ENCODE data around the gene MYO1F. TPM values are rescaled to one million over a fixed set of nuclear protein-coding genes. Genes with fewer than 3 reads are reported as not detected.

The MYO1F gene
- total RNA-seq, 1 experiment from 2014 or later, result not detected

DNA sequence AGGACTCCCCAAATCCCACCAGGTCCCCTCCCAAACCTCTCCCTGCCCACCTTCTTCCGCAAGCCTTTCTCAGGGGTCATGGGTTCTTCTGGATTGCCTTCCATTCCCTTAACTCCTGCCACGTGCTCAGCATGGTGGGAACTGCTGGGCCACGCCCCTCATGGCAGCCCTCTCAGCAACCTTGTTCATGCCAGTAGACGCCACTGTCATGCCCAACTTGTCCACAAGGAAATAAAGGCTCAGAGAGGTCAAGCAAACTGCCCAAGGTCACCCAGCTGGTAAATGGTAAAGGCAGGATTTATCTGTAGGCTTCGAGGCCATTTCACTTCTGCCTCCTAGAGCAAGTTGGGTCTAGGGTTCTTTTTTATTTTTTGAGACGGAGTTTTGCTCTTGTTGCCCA, 85.7 kb downstream of the MYO1F start:
- no peak for DNase-seq (ENCODE audit: low spot score)

DNA sequence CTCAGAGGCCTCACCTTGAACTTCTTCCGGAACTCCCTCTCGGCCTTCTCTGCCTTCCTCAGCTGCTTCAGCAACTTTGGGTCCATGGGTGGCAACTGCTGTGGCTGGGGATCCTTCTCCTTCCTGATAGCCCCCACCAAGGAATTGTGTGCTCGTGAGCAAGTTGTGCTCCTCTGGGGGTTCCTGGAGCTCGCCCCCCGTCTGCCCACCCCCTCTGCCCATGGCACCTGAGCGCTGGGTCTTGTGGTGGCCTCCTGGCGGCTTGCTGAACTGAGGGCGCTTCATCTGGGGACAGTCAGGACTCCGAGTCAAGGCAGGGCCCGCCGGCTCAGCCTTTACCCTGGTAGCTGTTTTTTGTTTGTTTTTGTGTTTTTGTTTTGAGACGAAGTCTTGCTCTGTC, 86.4 kb downstream of the MYO1F start:
- DNase-seq (ENCODE audit: low spot score), result no peak

DNA sequence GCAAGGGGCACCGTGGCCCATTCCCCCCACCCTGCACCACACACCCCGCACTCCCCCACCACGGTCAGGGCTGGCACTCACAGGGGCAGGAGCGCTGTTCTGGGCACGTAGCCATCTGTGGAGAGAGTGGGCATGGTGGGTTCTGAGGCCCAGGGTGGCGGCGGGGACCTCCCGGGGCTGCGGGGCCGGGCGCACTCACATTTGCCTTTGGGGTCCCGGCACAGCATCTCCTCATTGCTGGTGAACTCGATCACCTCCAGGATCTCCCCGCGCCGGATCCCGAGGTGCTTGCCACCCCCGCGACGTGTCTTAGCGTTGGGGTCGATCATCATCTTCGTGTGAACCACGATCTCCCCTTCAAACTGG, 86.9 kb downstream of the MYO1F start:
- no peak for DNase-seq (ENCODE audit: low spot score)

DNA sequence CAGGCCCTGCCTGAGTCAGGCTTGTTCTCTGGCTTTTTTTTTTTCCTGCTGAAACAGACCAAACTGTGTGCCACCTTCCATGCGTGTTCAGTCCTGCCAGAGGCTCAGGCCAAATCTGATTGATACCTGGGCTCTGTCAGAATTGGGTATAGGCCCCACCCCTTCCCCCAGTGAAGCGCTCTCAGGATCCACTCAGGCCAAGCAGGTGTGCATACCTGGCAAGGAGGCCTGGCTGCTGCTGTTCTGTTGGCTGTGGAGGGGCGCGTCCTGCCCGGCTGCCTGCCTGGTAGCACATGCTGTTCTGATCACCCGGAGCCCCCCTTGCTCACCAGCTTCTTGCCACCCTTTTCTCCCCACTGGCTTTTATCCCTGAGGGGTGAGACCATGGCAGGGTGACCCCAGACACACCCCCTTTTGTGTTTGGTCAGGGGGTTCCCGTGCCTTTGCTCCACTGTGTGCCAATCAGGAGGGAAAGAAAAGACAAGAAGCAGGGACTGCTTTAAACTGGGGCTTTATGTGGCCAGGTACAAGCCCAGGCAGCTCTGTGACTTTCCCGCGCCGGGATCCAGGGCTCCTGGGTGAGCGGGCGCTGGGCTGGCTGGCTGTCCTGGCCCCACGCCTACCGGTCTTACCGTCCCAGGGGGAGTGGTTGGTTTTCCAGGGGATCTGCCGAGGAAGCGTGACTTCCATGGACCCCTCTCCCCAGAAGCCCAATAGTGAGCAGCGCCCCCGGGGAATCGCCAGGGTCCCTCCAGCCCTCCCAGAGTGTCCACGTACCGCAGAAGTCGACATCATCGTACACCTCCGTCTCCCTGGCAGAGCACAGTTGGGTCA, 87.5 kb downstream of the MYO1F start:
- no peak for DNase-seq (ENCODE audit: low spot score)

DNA sequence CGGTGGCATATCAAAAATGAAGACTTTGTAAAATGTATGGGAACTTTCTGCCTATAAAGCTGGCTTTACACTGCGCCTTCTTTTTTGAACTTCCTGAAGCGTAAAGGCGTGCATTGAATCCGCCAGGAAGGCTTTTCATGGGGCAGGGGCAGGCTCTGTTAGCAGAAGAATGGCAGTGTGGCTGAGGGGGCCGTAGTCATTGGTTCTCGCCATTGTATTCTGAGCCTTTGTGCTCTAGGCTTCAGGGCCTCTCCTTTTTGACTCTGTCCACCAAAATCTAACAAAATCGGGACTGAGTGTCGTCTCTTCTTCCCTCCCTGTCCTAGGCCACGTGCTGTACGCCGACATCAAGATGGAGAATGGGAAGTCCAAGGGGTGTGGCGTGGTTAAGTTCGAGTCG, 88.9 kb downstream of the MYO1F start:
- no peak for DNase-seq (ENCODE audit: low spot score)

DNA sequence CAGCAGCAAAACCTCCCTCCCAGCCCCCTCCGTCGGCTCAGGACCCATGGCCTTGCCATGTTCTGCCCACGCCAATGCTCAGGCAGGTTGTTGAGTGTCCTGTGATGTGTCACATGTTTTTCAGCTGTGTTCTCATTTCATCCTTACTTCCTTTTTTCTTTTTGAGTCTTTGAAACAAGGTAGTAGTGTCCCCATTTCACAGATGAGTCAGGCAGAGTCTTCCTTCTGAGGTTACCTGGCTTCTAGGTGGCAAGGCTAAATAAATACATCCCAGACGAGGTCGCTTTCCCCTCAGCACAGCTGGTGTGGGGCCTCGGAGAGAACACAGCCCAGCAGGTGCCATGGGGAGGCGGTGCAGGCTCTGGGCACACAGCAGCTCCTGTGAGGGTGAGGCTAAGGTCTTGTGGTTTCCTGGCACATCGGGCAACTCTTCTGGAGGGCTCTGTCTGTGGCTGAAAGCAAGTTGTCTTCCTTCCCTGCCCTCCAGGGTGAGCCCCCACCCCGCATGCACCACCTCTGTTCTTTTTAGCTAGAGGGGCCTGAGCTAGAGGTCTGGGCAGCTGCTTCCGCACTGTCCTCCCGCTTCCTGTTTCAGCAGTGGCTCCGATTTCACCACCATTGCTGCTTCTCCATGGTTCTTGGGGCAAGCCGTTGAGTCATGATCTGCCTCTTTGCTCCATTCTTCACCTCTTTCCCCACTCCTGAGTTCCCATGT, 89.9 kb downstream of the MYO1F start:
- DNase-seq (ENCODE audit: low spot score), result no peak

DNA sequence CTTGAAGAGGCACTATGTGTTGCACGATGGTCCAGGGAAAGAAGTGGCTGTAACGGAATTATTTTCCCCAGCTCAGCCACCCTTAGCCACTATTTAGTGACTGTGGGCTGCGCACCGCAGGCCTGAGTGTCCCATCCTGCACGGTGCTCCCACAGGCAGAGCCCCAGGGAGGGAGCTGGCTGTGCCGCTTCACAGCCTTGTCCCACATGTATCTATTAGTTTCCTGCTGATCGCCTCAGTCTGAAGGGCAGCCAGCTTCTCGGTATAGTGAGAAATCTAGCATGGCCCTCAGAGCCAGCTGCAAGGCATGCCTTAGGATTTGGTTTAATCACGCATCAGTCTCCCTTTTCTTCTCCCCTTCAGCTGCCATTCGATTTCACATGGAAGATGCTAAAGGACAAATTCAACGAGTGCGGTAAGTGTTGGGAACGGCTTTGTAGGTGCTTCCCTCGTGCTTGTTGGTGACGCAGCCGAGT, 90.5 kb downstream of the MYO1F start:
- no peak for DNase-seq (ENCODE audit: low spot score)

DNA sequence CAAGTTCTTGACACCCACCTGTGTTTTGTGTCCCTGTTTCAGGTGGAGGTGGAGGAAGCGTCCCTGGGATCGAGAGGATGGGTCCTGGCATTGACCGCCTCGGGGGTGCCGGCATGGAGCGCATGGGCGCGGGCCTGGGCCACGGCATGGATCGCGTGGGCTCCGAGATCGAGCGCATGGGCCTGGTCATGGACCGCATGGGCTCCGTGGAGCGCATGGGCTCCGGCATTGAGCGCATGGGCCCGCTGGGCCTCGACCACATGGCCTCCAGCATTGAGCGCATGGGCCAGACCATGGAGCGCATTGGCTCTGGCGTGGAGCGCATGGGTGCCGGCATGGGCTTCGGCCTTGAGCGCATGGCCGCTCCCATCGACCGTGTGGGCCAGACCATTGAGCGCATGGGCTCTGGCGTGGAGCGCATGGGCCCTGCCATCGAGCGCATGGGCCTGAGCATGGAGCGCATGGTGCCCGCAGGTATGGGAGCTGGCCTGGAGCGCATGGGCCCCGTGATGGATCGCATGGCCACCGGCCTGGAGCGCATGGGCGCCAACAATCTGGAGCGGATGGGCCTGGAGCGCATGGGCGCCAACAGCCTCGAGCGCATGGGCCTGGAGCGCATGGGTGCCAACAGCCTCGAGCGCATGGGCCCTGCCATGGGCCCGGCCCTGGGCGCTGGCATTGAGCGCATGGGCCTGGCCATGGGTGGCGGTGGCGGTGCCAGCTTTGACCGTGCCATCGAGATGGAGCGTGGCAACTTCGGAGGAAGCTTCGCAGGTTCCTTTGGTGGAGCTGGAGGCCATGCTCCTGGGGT, 91.5 kb downstream of the MYO1F start:
- DNase-seq (ENCODE audit: low spot score), result no peak

DNA sequence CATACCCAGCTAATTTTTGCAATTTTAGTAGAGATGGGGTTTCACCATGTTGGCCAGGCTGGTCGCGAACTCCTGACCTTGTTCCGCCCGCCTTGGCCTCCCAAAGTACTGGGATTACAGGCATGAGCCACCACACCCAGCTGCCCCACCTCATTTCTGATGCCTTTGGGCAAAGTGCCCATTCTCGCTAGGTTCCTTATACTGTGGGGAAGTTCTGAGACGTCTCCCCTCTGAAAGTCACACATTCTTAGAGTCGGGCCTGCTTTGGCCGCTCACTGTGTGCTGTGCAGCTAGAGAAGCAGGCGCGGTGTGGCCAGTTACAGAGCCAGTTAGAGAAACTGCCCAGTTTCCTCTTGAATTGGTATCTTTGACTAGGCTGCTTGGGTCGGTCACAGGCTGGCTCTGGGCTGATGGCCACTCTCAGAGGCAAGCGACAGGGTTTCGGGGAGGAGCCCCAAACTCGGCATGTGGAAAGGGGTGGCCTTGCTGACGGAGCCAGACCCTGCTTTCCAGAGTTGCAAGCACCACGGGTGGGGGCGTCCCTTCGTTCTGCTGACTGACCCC, 92.8 kb downstream of the MYO1F start:
- DNase-seq (ENCODE audit: low spot score), result no peak

DNA sequence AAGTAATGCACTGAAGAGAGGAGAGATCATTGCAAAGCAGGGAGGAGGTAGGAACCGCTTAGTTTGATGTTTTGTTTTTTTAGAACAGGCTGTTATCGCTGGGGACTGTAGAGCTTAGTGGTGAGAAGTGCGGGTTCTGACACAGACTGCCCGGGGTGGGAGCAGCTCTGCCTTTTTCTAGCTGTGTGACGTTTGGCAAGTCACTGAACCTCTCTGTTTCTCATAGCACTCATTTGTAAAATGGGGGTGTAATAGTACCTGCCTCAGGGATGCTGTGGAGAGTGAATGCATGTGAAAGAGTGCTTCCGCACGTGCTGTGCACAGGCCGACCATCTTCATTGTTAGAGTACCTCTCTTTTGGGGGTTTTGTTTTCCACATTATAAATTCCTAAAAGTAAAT, 94.1 kb downstream of the MYO1F start:
- no peak for DNase-seq (ENCODE audit: low spot score)

DNA sequence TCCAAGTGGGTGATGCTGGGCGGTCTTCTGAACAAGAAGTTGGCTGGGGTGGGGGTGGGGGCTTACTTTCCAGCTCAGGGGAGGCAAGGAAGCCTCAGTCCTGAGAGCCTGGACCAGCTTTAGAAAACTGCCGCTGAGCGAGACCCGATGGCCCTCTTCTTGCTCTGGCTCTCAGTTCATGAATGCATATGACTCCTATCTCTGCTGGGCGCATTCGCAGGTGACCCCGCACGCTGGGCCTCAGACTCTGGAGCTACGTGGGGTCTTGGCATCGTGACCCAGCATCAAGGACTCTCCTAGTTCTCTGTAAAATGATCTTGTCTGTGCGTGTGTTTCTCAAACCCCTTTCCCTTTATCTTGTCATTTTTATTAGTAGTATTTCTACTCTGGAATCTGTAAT, 94.5 kb downstream of the MYO1F start:
- DNase-seq (ENCODE audit: low spot score), result no peak

DNA sequence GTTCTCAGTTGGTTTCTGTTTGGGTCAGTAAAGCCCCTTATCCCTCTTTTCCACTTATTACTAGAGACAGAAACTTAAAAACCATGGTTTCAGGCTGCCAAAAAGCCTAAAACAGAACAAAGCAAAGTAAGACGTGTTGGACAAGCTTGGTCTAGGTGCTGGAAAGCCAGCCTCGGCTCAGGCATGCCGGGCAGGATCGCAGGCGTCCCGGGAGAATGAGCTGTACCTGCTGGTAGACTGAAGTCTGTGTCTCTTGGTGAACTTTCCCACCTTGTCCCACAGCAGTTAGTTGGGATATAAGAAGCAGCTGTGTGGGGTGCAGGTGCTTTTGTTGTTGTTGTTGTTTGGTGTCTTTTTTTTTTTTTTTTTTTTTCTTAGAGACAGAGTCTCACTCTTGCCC, 95.6 kb downstream of the MYO1F start:
- no peak for DNase-seq (ENCODE audit: low spot score)

DNA sequence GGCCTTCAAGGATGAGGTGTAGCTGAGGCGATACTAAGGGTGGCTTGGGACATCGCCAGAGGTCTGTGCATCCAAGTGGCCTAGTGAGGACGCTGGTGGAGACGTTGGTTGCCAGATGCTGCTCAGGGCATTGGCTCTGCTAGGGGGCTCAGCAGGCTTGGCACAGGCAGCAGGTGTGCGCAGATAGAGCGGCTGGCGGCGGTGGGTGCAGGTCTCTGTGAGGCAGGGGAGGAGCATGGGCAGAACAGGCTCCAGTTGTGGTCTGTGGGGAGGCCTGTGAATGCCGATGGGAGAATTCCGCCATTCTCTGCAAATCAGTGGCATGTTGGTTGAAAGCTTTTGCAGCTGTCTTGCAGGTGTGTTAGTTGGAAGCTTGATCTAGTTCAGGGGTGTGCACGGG, 96.0 kb downstream of the MYO1F start:
- DNase-seq (ENCODE audit: low spot score), result no peak

DNA sequence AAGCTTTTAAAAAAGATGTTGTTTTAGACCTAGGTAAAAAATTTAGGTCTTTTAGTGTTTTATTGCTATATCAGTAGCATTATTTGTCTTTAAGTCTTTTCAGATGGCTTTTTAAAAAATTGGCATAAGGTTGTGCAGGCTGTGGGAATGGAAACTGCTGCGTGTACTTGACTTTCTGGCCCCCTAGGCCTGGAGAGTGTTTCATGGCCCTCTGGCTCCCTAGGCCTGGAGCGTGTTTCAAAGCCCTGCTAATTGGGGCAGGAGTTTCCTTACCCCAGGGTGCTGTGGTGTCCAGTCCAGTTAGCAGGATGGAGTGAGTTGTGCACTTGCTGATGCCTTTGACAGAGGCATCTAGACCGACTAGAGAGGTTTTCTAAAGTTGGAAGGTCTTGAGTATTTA, 98.6 kb downstream of the MYO1F start:
- no peak for DNase-seq (ENCODE audit: low spot score)

DNA sequence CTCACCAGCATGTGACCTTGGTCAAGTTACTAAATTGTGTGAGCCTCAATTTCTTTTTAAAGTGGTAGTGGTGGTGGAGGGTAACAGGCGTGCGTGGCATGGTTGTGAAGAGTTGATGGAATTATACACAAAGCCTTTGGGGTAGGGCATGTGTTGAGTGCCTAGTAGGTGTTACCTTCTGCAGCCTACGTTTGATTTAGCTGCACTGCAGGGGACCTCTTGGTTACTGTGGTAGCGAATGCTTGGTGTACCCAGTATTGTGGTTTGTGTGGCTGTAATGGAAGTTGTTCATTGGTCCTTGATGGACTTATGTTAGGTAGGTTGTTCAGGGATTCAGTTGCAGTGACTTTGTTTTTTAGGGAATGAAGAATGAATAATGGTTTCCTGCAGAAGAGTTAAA, 99.4 kb downstream of the MYO1F start:
- no peak for DNase-seq (ENCODE audit: low spot score)

DNA sequence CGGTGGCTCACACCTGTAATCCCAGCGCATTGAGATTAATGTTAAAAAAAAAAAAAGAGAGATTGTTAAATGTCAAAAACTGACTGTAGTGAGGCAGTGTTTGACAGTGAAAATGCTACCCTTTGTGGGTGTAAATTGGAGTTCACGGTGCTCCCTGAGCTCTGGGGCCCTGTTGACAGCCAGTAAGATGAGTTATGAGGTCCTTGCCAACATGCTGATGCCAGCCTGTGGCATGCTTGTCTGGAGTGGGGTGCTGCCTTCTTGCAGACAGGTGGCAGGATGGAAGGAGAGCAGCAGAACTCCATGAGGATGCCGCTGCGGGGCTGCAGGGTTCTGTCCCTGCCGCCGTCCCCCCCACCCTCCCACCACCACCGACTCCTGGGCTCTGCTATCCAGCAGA, 100.7 kb downstream of the MYO1F start:
- DNase-seq (ENCODE audit: low spot score), result no peak

DNA sequence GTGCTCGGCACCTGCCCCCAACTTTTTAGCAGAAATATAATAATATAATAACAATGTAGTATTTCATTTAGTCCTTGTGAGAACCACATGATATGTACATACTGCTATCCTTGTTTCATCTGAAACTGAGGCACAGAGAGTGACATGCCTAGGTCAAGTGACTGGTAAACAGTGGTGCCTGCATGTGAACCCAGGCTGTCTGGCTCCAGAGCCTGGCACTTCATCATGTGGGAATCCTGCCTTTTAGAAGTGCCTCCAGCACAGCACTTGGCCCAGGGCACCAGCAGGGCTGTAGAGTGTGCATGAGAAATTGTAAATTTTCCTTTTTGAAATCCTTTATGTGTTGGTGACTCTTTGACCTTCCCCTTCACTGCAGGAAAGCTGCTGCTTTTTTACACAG, 102.2 kb downstream of the MYO1F start:
- DNase-seq (ENCODE audit: low spot score), result no peak

DNA sequence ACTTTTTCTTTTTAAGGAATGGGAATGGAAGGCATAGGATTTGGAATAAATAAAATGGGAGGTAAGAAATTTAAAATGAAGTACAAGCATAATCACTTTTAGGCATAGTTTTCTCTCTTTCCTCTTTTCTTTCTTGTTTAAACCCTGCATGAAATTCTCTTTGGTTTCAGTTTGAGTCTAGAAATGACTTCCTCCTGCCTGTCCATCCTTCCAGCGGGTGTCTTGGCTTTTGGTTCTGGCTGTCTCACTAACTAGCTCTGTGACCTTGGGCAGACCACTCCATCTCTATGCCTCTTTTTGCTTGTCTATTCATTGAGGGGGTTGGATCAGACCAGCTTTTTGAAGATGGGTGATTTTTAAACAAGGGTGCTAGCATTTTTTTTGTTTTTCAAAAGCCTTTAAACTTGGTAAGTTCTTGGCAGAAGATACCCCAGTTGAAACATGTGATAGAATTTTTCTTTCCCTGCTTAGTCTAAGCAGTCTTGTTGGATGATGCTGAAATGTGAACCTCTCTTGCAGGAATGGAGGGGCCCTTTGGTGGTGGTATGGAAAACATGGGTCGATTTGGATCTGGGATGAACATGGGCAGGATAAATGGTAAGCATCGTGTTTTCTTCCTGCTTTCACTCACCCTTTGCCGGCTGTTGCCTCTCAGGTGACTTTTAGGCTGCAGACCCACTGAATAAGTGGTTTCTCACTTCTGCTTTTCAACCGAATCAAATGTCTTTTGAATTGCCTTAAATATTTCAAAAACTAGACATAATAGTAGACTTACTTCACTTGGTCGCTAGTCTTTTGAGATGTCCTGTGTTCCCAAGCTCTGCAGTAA, 103.4 kb downstream of the MYO1F start:
- DNase-seq (ENCODE audit: low spot score), result no peak
